B cell (primary cell): ENCODE data around the gene TRIOBP. TPM values are rescaled to one million over a fixed set of nuclear protein-coding genes. Genes with fewer than 3 reads are reported as not detected.

Experiments
- ATAC-seq: fragments of 200-7000 bp; cut with Tn5 transposase; one replicate; pipeline ENCODE4 v1.10.0; 2021; ENCODE audit warnings: low read depth, mild to moderate bottlenecking, moderate number of reproducible peaks, moderate library complexity
- CTCF ChIA-PET: fragments of 350-600 bp; sonication (Branson Sonifier 250); formaldehyde crosslinking; loops from one replicate; lab custom pipeline; 2021; ENCODE audit warnings: antibody characterized with exemption, inconsistent platforms; lab: Charles Lee
- POLR2A ChIA-PET: fragments of 350-600 bp; sonication (Branson Sonifier 250); formaldehyde crosslinking; loops from one replicate; lab custom pipeline; 2021; ENCODE audit warnings: antibody characterized with exemption; lab: Charles Lee
- DNase-seq: peaks from one replicate; pipeline ENCODE4 v3.0.0; 2013
- H2AFZ ChIP-seq: 2 replicates; pipeline ENCODE4 v1.6.1; 2012; ENCODE audit warnings: mild to moderate bottlenecking, low read depth, low read length; ENCODE audit not compliant: insufficient read depth, poor library complexity, severe bottlenecking
- H3K27ac ChIP-seq, 2 donors: 1 replicate in 1 of 2; 2 replicates in 1 of 2; pipeline ENCODE4 v1.5.1; 2012 to 2013; ENCODE audit warnings: low read length in 2 of 2, mild to moderate bottlenecking in 2 of 2, moderate library complexity in 1 of 2
- H3K27me3 ChIP-seq, 4 experiments: fragments of 200-600 bp in 1 of 4; sonication (generic) in 1 of 4; replicated peaks in 1 of 4; 1 replicate in 2 of 4; 2 replicates in 2 of 4; pipeline versions ENCODE4 v1.6.1 to v1.7.0; 2013 to 2016; ENCODE audit warnings: low read length in 3 of 4, mild to moderate bottlenecking in 2 of 4, mixed read lengths in 1 of 4, moderate library complexity in 1 of 4; ENCODE audit not compliant: insufficient read depth in 4 of 4, control insufficient read depth in 3 of 4; ENCODE audit errors: control extremely low read depth in 1 of 4
- H3K36me3 ChIP-seq, 2 experiments: replicated peaks in 1 of 2; 1 replicate in 1 of 2; 2 replicates in 1 of 2; pipeline versions ENCODE4 v1.6.1 to v1.7.1; 2013; ENCODE audit warnings: low read length in 1 of 2; ENCODE audit not compliant: insufficient read depth in 2 of 2, control insufficient read depth in 1 of 2; ENCODE audit errors: control extremely low read depth in 1 of 2, extremely low read depth in 1 of 2
- H3K4me1 ChIP-seq, 2 donors: fragments of 200-600 bp in 1 of 2; sonication (generic) in 1 of 2; 1 replicate in 1 of 2; 2 replicates in 1 of 2; pipeline versions ENCODE4 v1.5.1 to v1.6.1; 2013 to 2017; ENCODE audit warnings: low read length in 2 of 2; ENCODE audit not compliant: control insufficient read depth in 2 of 2, insufficient read depth in 2 of 2
- H3K4me2 ChIP-seq: replicated peaks from 2 replicates; pipeline ENCODE3; 2012; ENCODE audit warnings: mild to moderate bottlenecking, low read depth, low read length; ENCODE audit not compliant: poor library complexity, severe bottlenecking
- H3K4me3 ChIP-seq, 5 experiments: fragments of 200-600 bp in 1 of 5; sonication (generic) in 1 of 5; 1 replicate in 3 of 5; 2 replicates in 2 of 5; pipeline versions ENCODE4 v1.5.1 to v1.7.0; 2011 to 2016; ENCODE audit warnings: low read length in 4 of 5, mild to moderate bottlenecking in 4 of 5, low read depth in 2 of 5, control low read depth in 1 of 5, moderate library complexity in 1 of 5; ENCODE audit not compliant: insufficient read depth in 1 of 5; ENCODE audit errors: control extremely low read depth in 1 of 5, extremely low read depth in 1 of 5
- H3K79me2 ChIP-seq: fragments of 200-600 bp; sonication (generic); one replicate; pipeline ENCODE4 v1.6.0; 2016; ENCODE audit warnings: low read length; ENCODE audit not compliant: control insufficient read depth, insufficient read depth
- H3K9ac ChIP-seq: fragments of 200-600 bp; sonication (generic); 2 replicates; pipeline ENCODE4 v1.6.1; 2017; ENCODE audit warnings: mild to moderate bottlenecking, low read length, moderate library complexity
- H3K9me3 ChIP-seq, 3 donors: one replicate each; pipeline versions ENCODE4 v1.6.1 to v1.7.1; 2013; ENCODE audit warnings: low read length in 2 of 3; ENCODE audit not compliant: control insufficient read depth in 2 of 3, insufficient read depth in 1 of 3; ENCODE audit errors: control extremely low read depth in 1 of 3
- H4K20me1 ChIP-seq: 2 replicates; pipeline ENCODE4 v1.6.0; 2012; ENCODE audit warnings: mild to moderate bottlenecking, low read length; ENCODE audit not compliant: insufficient read depth, control insufficient read depth, poor library complexity, severe bottlenecking
- H3K27ac Mint-ChIP-seq: one replicate; pipeline ENCODE4 v1.8.0; 2021; ENCODE audit warnings: mixed read lengths
- H3K27me3 Mint-ChIP-seq: one replicate; pipeline ENCODE4 v1.8.0; 2021; ENCODE audit warnings: mixed read lengths
- H3K4me1 Mint-ChIP-seq: one replicate; pipeline ENCODE4 v1.8.0; 2021; ENCODE audit warnings: mixed read lengths
- H3K4me3 Mint-ChIP-seq: one replicate; pipeline ENCODE4 v1.8.0; 2021; ENCODE audit warnings: mixed read lengths
- H3K9me3 Mint-ChIP-seq: one replicate; pipeline ENCODE4 v1.8.0; 2022; ENCODE audit warnings: mixed read lengths; ENCODE audit not compliant: insufficient read depth
- CTCF ChIP-seq: fragments of 200-600 bp; IDR thresholded peaks from one replicate; pipeline ENCODE4 v1.8.0; 2022; ENCODE audit warnings: antibody characterized with exemption, mild to moderate bottlenecking
- EZH2 ChIP-seq: IDR thresholded peaks from 2 replicates; pipeline ENCODE4 v1.6.1; 2012; ENCODE audit warnings: borderline replicate concordance, low read depth, mild to moderate bottlenecking, moderate library complexity, low read length; ENCODE audit not compliant: insufficient read depth, poor library complexity, severe bottlenecking
- WGBS: methylation state at CpG from one replicate; pipeline ENCODE4 v1.1.5; 2013; ENCODE audit warnings: missing lambda C conversion rate; ENCODE audit not compliant: insufficient coverage; 5-methylcytosine and 5-hydroxymethylcytosine counted together
- intact Hi-C: fragments of 100-400 bp; cut with micrococcal nuclease; formaldehyde crosslinking; loops from one replicate; pipeline ENCODE4 v1.10.0; 2022
- polyA plus RNA-seq: library from polyadenylated mRNA; depleted of rRNA; stranded (reverse); fragments of >200 nt; gene quantifications from 2 replicates; pipeline ENCODE4 v1.2.3, GENCODE V29; 2012
- total RNA-seq, 2 donors: library from RNA; stranded (reverse); fragments of 120-200 nt in 1 of 2; gene quantifications; 1 replicate in 1 of 2; 2 replicates in 1 of 2; pipeline versions ENCODE4 v1.2.3 to v1.2.4, GENCODE V29; 2013 to 2022

Gene TRIOBP
- total and polyA plus RNA-seq, 2 donors (not counting 1 experiment from before 2014, with no cell fraction given): 26.8 to 47.5 TPM

- H3K79me2 ChIP-seq: no peaks in the 10 kb centered on the region
- Mint-ChIP-seq H3K4me3 (peak overlapping the region; percentile 68), H3K4me1 (peaks cover 35% of the 10 kb centered on the region), H3K27me3 (peaks cover 48% of the 10 kb centered on the region), H3K27ac (no peak overlapping the region), H3K9me3 (no peaks in the 10 kb centered on the region)
- H2AFZ ChIP-seq: peak overlapping the region; percentile 62
- H3K36me3 ChIP-seq: no peaks in the 10 kb centered on the region
- 1% methylated on average over 12 of the region's 13 CpGs for WGBS
- H4K20me1 ChIP-seq: peaks cover 5% of the 10 kb centered on the region
- ChIA-PET POLR2A (no interaction called here), CTCF (no interaction called here)
- TF ChIP-seq EZH2 (no peak), CTCF (no peak)
- no peak overlapping the region for H3K27ac ChIP-seq
- ATAC-seq (no peak), DNase-seq (no peak)
- H3K9ac ChIP-seq: peak overlapping the region; percentile 36
- H3K4me3 ChIP-seq: peak overlapping the region in 3 of 5 experiments; percentile 35 to 38 (median 37)
- peaks cover 40 to 47% of the 10 kb centered on the region in 2 donors for H3K4me1 ChIP-seq
- intact Hi-C loops: no loop called here
- H3K4me2 ChIP-seq: peak overlapping the region; percentile 75
- peaks cover 0 to 31% (median 0%) of the 10 kb centered on the region in 3 donors for H3K9me3 ChIP-seq
- peaks cover 0 to 60% (median 38%) of the 10 kb centered on the region in 4 experiments for H3K27me3 ChIP-seq
These were observed 105.1 kb downstream of the TRIOBP start for GRCh38 chr22:37801946-37802309.

GRCh38 chr22:37802310-37803194 is 105.7 kb downstream of the TRIOBP start:
- peak overlapping the region; percentile 75 for H3K4me2 ChIP-seq
- no peaks in the 10 kb centered on the region for H3K79me2 ChIP-seq
- H3K4me3 Mint-ChIP-seq: peak overlapping the region; percentile 72
- intact Hi-C loops: no loop called here
- DNase-seq (peak; percentile 47), ATAC-seq (no peak)
- CTCF ChIA-PET: no interaction called here
- H2AFZ ChIP-seq: peak overlapping the region; percentile 62
- peak overlapping the region; percentile 36 for H3K9ac ChIP-seq
- peak overlapping the region in 4 of 5 experiments; percentile 17 to 38 (median 36) for H3K4me3 ChIP-seq
- 2% methylated on average over 47 of the region's 63 CpGs for WGBS
- H3K9me3 ChIP-seq: peaks cover 0 to 34% (median 0%) of the 10 kb centered on the region in 3 donors
- no peaks in the 10 kb centered on the region for H3K9me3 Mint-ChIP-seq
- H3K36me3 ChIP-seq: no peaks in the 10 kb centered on the region
- peaks cover 0 to 65% (median 40%) of the 10 kb centered on the region in 4 experiments for H3K27me3 ChIP-seq
- H3K27ac ChIP-seq: no peak overlapping the region
- H3K27ac Mint-ChIP-seq: no peak overlapping the region
- peaks cover 45 to 52% of the 10 kb centered on the region in 2 donors for H3K4me1 ChIP-seq
- peaks cover 38% of the 10 kb centered on the region for H3K4me1 Mint-ChIP-seq
- peaks cover 5% of the 10 kb centered on the region for H4K20me1 ChIP-seq
- POLR2A ChIA-PET: no interaction called here
- H3K27me3 Mint-ChIP-seq: peaks cover 54% of the 10 kb centered on the region
- TF ChIP-seq CTCF (no peak), EZH2 (peak; percentile 41)
